GM18508 (cell line): ENCODE measurements around the gene ANKFY1.

Source experiments
- ATAC-seq: cut with Tn5 transposase; IDR thresholded peaks from one replicate; pipeline ENCODE4 v1.9.1; 2021; ENCODE audit warnings: moderate number of reproducible peaks; ENCODE audit not compliant: insufficient read depth, unreplicated experiment

Gene ANKFY1

DNA sequence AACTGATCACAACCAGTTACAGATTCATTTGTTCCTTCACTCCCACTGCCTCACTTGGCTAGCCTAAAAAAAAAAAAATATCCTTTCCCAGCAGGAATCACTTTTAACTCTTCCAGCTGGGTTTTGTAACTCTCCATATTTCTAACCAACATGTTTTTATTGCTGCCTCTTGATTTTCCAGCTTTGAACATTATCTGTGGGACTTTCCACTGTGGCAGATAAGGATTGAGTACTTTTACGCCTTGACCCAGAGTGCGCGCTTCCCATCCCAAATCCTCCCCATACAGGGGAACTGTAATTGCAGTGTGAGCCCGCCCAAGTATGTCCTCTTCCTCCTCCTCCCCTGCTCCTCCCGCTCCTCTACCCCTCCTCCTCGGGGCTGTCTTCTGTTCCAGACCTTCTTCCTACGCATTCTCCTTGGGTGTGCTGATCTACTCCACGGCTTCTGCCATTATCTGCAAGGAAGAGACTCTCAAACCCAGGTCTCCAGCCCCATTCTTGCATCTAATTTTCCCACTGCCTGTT lies 77.4 kb downstream of the ANKFY1 start:
- ATAC-seq: no peak

GRCh38 chr17:4185656-4186055 lies 78.1 kb downstream of the ANKFY1 start:
- ATAC-seq: no peak

DNA sequence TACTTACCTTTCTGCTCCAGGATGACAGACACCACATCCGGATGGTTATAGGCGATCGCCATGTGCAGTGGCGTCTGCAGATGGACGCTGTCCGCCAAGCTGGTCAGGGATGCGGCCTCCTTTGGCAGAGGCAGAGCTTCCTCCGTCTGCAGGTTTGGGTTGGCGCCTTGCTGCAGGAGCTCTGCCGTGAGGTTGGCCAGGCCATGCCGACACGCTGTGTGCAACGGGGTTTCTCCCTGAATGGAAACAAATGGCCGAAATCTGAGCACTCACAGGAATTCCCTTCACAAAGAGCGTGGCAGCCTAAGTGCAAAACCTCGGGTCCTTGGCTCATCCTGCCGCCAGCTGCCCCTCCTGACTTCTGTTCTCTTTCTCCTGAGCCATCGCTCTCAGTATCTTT lies 79.0 kb downstream of the ANKFY1 start:
- no peak for ATAC-seq

DNA sequence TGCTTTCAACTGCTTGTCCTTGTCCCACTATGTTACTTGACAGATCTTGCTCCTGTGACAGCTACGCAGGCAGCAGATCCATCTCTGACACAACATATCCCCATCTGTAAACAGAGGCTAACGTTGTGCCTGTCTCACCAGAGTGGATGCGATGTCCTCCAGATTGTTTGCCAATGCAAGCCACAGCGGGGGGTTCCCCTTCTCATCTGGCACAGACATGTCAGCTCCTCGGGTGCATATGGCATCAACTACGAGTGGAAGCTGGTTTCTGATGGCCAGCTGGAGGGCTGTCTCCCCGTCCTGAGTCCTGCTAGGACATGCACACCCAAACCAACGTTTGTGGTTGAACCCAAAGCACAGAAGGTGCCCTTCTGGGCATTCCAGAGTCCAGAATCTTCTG lies 81.7 kb downstream of the ANKFY1 start:
- ATAC-seq: no peak

DNA sequence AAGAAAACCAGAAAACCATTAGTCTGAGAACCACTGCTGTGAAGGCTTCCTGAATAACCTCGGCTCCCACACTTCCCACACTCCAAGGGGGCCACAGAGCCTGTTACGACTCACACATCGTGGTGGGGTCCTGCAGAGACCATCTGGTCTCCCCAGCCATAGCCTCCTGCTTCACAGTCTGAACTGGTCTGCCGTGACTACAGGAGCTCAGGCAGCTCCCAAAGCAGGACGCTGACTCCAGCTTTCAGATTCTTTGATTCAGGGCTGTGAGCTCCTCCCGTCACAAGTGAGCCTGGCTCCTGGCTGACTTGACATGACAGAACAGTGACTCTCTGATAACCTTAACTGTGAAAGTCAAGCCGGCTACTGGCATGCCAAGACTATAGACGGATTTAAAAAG lies 83.0 kb downstream of the ANKFY1 start:
- no peak for ATAC-seq

DNA sequence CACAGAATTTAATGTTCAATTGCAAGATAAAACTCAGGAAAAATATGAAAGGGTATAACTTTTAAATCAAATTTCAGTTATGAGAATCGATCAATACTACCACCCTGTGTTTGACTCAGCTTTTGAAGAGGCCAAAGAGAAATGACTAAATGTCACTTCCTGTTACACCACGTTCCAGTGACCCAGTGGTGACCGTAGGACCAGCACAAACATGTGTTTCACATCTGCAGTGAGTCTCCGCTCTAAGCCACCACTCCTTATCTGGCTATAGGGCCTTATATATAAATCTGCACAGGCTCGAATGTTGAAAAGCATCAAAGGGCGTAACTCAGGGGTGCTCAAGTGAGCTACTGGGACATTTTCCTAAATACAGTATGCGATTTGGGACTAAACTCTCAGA lies 84.7 kb downstream of the ANKFY1 start:
- no peak for ATAC-seq

DNA sequence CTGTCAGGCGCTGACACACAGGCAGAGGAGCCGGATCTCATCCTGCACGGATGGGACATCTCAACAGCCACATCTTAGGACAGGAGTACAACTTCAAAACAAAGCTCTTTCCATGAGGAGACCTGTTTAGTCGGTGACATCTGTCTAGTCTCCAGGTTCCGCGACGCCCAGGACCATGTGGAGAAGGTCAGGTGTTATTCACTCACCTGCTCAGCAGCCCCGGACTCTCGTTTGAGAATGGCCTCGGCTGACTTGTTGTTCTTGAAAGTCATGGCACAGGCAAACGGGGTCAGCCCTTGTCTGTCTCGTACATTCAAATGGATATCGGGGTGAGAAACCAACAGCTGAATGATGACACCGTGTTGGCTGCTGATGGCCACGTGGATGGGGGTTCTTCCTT lies 85.1 kb downstream of the ANKFY1 start:
- ATAC-seq: no peak

DNA sequence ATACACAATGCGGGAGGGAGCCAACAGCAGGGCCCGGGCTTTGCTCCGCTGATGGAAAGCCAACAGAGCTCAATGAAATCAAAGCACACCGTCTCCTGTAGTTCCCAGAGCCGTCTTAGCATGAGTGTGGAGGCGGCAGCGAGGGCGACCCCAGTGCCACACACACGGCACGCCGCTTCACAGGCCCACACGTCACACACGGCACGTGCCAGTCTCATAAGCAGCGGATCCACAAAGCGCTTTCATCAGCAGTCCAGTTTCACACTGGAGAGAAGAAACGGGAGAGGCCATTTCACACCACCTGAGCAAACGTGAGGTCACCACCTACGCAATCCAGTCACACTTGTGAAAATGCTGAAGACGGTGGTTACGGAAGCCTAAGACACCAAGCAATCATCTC lies 86.0 kb downstream of the ANKFY1 start:
- no peak for ATAC-seq

- ATAC-seq: no peak
Measured at GRCh38 chr17:4176808-4177472, 86.8 kb downstream of the ANKFY1 start.

DNA sequence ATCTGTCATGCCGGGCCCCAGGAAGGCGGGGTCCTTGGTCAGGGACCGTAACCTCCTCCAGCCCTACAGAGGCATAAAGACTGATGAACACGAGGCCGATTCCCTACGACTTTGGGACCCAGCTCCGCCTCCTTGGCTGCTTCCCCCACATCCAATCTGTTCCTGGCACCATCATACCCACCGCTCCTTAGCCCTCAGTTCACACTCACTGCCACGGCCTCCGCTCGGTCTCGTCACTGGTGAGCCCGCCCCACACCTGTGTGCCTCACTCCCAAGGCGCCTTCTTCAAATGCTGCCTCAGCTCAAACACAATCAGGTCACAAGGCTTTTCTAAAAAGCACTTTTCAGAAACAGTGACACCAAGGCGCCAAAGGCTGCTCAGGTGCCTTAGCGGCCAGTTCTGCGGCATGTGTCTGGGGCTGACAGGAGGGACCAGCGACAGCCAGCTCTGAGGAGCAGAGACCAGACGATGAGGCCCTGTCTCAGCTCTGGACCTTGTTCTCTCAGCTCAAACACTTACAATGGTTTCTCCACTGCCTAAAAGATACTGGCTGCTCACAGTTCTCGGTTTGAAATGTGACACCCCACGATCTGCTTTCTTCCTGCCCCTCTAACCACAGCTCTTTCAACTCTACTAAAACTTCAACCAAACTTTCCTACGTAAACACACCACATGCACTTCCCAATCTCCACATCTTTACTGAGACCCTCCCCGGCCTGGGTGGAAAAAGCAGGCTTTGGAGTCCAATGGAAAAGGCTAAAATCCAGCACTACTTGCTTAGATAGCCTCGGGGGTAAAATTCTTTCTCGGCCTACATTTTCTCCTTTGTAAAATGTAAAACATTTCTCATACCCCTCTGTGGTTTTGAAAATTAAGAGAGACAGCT lies 87.6 kb downstream of the ANKFY1 start:
- no peak for ATAC-seq

- ATAC-seq: no peak
Measured at GRCh38 chr17:4174556-4174955, 89.2 kb downstream of the ANKFY1 start.

GRCh38 chr17:4173781-4174180 lies 90.0 kb downstream of the ANKFY1 start:
- no peak for ATAC-seq

DNA sequence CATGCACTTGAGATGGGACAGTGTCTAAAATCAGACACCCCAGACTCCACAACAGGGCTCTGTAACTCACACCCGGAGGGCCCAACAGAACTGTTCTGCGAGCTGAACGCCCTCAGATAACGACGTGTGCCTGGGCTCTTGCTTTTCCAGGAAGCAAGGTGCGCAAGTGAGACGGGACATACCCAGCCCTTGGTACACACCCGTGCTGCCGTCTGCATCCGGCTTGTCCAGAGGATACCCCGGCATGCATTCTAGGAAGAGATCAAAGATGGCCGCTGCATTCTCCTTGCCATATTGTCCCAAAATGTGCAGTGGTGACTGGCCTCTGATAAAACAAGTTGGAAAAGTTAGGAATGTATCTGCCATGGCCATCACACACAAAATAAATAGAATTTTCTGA lies 91.4 kb downstream of the ANKFY1 start:
- no peak for ATAC-seq

- ATAC-seq: no peak
Measured at GRCh38 chr17:4170639-4171280, 93.0 kb downstream of the ANKFY1 start.

- ATAC-seq: no peak
Measured at GRCh38 chr17:4167786-4168185, 96.0 kb downstream of the ANKFY1 start.

DNA sequence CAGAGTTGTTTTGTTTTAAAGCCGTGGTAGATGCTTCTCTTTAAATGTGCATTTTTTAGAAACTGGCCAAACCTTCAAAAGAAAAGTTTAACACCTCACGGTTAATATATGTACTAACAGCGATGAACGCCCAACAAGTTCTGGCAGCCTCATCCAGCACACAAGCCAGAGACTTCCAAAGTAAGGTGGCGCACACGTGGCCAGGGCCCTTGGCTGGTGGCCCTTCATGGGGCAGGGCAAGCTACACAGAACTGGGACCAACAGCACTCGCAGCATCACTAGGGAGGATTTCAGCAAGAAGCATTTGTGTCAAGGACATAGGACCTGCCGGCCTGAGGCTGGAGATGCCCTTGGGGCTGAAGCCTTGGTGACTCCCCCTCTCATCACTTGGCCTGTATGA lies 97.4 kb downstream of the ANKFY1 start:
- ATAC-seq: no peak

DNA sequence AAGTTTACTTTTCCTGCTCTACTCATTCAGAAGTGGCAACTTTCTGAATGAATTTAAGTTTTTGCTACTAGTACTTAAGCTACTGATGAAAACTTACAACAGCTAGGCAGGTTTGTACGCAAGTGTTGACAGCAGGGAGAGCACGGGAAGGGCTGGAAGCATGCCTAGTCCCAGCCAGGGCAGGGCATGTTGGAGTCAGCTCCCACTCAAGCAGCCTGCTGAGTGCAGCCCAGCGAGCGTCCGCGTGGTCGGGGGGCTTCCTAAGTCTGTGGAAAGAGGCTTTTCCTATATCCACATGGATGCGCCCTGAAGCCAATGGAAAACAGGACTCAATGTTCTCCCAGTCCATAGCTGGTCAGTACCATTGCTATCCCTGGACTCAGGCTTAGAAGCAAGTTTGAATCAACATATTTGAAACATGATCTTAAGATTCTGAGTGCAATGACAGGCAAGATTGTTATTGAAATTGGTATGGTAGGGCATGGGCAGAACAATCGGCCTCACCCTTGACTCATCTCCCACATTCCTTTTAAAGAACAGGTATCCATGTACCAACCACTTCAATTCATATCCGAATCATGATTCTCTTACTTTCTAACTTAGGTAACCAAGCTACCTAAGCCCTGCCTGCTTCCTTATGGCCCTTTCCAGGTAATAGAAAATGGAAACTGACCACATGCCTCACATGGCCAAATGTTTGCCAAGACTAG lies 98.3 kb downstream of the ANKFY1 start:
- no peak for ATAC-seq

- ATAC-seq: no peak
Measured at GRCh38 chr17:4163951-4164350, 99.8 kb downstream of the ANKFY1 start.

DNA sequence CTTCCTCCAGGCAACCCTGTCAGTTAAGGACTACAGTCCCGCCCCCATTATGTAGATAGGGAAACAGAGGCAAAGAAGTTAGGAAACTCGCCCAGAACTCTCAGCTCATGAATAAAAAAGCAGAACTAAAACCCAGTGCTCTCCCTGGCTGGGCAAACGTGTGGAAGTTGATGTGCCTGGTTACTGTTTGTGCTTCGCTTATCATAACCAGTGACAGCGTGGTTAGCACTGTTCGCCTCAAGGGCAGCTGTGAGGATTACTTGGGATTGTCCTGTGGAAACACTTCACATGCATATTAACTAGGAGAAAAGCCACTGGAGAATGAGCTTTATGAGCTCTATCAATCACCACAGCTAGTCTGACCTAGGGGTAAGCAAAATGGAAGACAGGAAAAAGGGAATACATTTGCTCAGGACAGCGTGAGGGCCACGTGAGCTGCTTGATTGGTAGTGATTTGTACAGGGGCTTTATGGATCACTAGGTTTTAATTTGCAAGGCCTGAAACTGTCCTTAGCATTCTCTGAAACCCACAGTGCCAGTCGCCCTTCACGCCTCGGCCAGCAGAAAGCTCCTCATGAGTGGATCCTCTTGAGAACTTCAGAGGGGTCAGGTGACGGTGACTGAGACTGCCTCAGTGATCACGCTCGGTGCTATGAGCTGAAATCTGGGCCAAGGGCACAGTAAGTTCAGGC lies 100.9 kb downstream of the ANKFY1 start:
- ATAC-seq: no peak

DNA sequence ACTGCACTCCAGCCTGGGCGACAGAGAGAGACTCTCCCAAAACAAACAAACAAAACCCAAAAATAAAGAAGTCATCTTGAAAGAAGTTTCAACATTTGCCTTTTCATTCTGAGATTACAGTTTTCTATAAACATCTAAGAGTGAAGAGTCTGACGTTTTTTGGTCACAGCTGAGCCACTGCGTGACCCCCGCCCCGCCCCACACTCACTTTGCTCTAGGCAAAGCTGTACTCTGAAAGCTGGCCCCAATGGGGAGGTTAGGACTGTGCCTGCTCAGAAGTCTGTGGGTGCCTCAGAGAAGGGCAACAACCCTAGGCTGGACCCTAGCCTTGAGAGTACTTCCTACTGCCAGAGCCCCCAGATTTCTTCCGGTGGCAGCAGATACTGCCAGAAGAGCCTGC lies 101.5 kb downstream of the ANKFY1 start:
- ATAC-seq: no peak
